ENCODE measurements around the gene PHF21A. TPM values are rescaled to one million over a fixed set of nuclear protein-coding genes. Genes with fewer than 3 reads are reported as not detected.
A peak's percentile ranks its signal among the peaks of the same experiment; 100 is the strongest.
"Not testable (repeated sequence)": the region's sequence is repeated elsewhere in the genome, so short reads cannot be mapped to it uniquely, and the experiment has no call there.

The PHF21A gene
- polyA plus RNA-seq, 1 donor: 70.0 TPM

DNA sequence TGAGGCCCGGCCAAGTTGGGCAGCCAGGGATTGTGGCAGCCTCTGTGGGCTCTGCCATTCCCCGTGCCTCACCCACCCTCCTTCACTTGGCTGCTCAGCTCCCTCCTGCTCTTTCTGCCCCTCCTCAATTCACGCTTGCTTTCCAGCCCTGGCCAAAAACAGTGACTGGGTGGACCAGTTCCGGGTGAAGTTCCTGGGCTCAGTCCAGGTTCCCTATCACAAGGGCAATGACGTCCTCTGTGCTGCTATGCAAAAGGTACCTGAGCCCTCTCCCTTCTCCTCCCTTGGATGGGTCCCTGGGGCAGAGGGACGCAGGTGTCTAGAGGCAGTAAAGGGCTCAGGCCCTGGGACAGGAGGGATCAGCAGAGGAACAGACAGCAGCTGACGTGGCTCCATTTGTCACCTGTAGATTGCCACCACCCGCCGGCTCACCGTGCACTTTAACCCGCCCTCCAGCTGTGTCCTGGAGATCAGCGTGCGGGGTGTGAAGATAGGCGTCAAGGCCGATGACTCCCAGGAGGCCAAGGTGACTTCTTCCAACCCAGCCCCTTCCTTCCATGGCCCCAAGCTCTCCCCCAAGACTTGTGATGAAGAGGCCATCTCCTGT, 216.8 kb downstream of the PHF21A start:
- no peak for DNase-seq

- no peak for DNase-seq
Observed at GRCh38 chr11:45902452-45903380, 218.5 kb downstream of the PHF21A start.

- DNase-seq: no peak
Observed at GRCh38 chr11:45901626-45902025, 219.6 kb downstream of the PHF21A start.

DNA sequence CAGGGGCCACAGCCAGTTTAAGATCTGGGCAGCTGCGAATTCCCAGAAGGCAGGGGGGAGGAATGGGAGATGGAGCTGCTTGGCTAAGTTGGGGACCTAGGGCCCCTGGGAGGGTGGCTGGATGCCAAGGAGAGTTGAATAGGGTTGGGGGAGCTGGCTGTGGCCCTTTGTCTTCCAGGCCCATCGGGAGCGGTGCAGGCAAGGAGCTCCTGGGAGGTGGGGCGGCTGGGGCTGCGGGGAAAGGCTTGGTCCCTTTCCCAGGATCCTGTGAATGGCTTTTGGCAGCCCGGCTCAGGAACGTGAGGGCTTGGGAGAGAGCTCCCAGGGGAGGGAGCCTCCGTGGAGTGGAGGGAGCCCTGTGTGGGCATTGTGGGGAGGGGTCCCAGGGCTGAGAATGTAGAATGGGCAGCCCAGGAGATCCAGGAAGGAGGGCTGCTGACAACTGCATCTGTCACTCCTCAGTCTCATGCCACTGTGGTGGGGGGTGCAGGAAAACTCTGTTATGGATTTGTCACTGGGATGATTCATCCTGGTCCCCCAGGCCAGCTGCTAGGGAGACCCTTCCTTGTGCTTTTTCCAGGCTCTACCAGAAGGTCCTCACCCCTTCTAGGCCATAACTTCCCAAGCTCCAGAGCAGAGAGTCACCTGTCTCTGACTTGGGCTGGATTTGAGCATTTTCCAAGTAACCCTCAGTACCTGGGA, 220.2 kb downstream of the PHF21A start:
- DNase-seq: no peak

DNA sequence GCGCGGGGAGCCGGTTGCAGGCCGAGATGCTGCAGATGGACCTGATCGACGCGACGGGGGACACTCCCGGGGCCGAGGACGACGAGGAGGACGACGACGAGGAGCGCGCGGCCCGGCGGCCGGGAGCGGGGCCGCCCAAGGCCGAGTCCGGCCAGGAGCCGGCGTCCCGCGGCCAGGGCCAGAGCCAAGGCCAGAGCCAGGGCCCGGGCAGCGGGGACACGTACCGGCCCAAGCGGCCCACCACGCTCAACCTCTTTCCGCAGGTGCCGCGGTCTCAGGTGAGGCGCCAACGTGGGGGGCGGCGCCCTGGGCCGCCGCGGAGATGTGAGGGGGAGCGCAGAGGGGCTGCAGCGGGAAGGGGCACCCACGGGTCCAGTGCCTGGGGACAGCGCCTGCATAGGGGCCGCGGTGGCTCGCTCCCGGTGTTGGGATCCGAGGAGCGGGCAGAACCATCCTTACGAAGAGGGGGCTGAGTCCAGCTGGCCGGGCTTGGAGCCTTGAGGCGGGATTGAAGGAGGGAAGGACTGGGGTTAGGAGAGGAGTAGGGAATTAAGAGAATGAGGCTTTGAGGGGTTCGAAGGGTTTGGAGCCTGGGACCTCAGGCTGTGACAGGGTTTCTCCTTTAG, 221.0 kb downstream of the PHF21A start:
- DNase-seq: not testable (repeated sequence)

DNA sequence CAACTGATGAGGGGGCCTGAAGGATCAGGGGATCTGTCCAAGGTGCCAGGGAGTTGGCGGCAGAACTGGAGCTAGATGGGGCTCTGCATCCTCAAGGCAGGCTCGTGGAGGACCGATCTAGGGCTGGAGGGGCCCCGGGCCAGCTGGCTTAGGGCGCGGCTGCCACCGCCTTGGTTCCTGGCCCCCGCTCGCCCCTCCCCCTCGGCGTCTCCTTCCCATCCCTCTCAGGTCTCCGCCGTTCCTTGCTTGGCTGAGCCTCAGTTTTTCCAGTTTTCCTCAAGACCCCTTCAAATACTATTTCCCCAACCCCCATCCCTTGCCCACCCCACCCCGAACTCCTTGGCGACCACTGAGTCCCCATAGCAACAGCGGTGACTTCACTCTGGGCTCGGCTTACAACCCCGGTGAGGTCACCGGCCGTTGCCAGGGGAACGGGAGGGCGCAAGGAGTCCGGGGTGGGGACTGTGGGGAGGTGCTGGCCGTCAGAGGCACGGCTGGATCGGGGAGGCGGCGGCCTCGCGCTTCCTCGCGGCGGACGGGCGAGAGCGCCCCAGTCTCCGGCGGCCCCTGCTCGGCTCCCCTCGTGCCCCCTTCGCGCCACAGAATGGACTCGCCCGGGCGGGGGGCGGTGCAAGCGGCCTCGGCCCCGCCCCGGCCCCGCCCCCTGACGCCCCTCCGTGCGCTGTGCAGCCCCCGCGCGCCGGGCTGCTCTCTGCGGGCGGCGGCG, 221.6 kb downstream of the PHF21A start:
- DNase-seq: peak; percentile 88

- DNase-seq: no peak
Observed at GRCh38 chr11:45899086-45899447, 222.2 kb downstream of the PHF21A start.

- DNase-seq: no peak
Observed at GRCh38 chr11:45897556-45897955, 223.7 kb downstream of the PHF21A start.

- DNase-seq: peak; percentile 77
Observed at GRCh38 chr11:45896422-45896984, 224.8 kb downstream of the PHF21A start.

DNA sequence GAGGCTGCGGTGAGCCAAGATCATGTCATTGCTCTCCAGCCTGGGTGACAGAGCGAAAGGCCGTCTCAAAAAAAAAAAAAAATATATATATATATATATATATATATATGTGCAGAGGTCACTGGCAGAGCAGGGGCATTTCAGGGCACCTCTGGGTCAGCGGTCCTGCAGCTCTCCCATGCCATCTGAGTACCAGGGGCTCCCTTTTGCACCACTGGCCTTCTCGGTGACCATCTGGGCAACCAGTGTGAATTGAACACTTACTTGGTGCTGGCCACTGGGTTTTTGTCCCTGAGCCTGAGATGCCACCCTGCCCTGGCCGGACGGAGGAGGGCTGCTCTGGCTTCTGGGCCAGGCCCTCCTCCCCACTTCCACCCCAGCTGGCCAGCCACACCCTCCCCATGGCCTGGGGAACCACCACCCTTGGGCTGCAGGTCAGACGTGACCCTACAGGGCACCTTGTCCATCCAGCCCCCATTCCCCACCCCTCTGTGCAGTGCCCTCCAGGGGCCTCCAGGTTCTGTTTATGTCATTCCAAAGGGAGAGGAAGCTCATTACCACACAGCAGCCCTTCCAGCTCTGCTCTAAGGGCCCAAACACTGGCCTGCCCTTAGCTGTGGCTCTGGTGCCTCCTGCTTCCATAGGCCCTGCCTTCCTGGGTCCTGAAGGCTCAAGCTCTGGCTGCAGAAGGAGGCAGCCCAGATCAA, 225.5 kb downstream of the PHF21A start:
- no peak for DNase-seq

DNA sequence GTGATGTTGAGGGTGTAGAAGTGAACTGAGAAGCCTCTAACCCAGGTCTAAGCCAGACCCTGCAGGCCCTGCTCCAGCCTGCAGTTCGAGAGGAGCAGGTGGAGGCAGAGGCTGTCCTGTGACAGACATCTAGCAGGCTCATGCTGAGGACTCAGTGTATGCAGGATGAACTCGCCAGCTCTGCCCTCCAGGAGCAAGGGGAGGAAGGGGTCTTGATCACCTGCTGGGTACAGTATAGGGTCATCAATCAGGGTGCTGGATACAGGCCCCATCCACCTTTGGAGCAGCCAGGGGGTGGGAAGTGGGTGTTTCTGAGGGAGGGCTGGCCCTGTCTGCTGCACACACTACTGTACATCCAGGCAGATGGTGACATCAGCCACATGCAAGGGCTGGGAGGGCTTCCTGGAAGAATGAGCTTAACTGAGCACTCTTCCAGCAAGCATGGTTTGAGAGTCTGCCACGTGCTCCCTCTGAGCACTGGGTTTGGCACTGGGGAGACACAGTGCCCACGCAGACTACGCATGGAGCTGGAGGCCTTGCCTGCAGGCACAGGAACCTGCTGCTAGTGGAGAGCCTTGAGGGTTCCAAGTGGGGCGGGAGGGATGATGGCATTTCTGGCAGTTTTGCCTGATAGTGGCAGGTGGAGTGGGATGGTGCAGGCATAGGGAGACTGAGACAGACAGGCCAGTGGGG, 226.6 kb downstream of the PHF21A start:
- DNase-seq: no peak

GRCh38 chr11:45892856-45893255, 228.4 kb downstream of the PHF21A start:
- no peak for DNase-seq

DNA sequence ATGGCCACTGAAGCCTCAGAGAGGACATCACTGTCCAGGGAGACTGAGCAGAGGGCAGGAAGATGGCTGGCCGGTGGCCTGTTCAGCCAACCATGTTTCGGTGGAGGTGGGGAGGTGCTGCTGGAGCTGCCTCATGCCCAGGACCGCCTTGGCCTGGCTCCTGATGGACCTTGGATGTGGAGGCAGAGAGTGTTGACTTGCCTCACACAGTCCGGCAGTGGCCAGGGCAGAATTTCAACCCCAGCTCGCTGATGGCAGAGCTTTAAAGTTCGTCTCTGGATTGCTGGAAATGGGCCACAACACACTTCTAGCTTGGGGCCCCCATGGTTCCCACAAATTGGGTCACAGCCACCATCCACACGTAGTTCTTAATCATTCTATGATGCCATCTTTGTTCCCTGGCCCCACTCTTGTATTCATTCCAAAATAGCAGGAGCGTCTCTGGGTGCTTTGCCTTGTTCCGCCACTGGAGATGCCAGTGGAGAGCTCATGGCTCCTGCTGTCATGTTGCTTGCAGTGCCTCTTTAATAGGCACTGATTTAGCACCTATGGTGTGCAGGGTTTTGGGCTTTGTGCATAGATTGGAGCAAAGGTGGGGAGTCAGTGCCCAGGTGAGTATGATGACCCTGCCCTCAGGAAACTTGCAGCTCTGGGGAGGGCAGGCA, 230.2 kb downstream of the PHF21A start:
- DNase-seq: no peak

- DNase-seq: no peak
Observed at GRCh38 chr11:45889966-45890365, 231.3 kb downstream of the PHF21A start.

GRCh38 chr11:45889555-45889954, 231.7 kb downstream of the PHF21A start:
- no peak for DNase-seq

- no peak for DNase-seq
Observed at GRCh38 chr11:45887587-45887986, 233.7 kb downstream of the PHF21A start.

DNA sequence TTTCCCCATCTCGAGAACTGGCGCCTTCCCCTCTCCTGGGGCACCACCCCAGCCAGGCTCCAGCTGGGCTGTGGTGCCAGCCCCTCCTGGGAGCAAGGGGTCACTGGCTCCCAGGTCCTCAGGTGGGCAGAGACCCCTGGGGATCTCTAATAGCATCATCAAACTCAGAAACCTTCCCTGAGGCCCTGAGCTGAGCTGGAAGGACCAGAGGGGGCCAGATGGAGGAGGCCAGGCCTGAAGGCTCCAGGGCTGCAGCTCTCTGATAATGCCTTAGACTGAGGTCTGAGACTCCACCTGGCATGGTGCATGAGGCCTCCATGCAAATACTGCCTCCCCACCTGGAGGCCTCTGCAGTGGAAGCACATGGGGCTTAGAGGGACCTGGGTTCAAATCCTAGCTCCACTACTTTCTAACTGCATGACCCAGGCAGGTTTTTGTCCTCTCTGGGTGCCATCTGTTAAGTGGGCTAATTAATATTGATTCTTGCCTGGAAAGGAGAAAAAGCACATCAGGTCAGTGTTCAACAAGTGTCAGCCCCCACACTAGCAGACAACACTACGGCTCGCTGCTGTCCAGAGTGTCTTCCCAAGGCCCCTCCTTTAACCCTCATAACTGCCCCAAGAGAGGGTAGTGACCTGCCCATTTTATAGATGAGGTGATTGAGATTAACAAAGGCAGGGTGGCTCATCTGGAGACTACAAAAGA, 234.3 kb downstream of the PHF21A start:
- no peak for DNase-seq

- DNase-seq: no peak
Observed at GRCh38 chr11:45885921-45886721, 235.1 kb downstream of the PHF21A start.
